Measurements from ENCODE around the gene NR5A1.

DNA sequence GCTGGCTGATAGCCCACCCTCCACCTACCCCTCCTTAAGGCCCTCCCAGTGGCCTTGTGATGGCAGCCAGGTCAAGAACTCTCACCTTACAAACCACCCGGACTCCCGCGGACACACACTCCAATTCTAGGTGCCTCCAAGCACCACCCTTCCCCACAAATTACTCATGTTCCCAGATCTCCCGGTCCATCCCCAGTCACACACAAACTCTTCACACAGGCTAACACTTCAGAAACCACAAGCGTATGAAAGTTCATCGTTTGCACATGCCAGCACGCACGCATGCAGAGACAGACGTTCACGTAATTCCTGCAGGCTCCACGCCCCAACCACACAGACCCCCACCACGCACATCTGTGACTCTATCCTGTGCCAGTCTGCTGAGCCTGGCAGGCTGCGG is 18.0 kb downstream of the NR5A1 start:
- TF ChIP-seq, protein P1, sequence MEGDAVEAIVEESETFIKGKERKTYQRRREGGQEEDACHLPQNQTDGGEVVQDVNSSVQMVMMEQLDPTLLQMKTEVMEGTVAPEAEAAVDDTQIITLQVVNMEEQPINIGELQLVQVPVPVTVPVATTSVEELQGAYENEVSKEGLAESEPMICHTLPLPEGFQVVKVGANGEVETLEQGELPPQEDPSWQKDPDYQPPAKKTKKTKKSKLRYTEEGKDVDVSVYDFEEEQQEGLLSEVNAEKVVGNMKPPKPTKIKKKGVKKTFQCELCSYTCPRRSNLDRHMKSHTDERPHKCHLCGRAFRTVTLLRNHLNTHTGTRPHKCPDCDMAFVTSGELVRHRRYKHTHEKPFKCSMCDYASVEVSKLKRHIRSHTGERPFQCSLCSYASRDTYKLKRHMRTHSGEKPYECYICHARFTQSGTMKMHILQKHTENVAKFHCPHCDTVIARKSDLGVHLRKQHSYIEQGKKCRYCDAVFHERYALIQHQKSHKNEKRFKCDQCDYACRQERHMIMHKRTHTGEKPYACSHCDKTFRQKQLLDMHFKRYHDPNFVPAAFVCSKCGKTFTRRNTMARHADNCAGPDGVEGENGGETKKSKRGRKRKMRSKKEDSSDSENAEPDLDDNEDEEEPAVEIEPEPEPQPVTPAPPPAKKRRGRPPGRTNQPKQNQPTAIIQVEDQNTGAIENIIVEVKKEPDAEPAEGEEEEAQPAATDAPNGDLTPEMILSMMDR (IDR thresholded peaks at IDR 0.05) = no peak
- TF ChIP-seq POLR2A (IDR thresholded peaks at IDR 0.05) (no peak), EP300 (IDR thresholded peaks at IDR 0.05) (no peak)
